ENCODE results near the gene TMEM132C. TPM values are rescaled to one million over a fixed set of nuclear protein-coding genes. Genes with fewer than 3 reads are reported as not detected.

Gene TMEM132C
- total and polyA plus RNA-seq, 2 of the 13 experiments (the other 11 are each of a cell fraction or from before 2014, with no cell fraction given), result not detected

- in situ Hi-C loops (cut with HindIII; ENCODE audit: extremely low pct_ligation_motif_present, low pct_unique_long_range_greater_than_20kb) (no loop called here), intact Hi-C loops (cut with micrococcal nuclease; ENCODE audit: unreplicated experiment) (no loop called here)
- WGBS (ENCODE audit: low lambda C conversion rate), result 0% methylated on average over 3 of the region's 3 CpGs
- ATAC-seq, result no peak
- H3K27ac ChIP-seq (ENCODE audit: extremely low read length, insufficient read depth, low read length), result no peak overlapping the region
- H3K9me3 ChIP-seq (ENCODE audit: low read length), result no peaks in the 10 kb centered on the region
- H3K4me3 ChIP-seq (replicated peaks in 1 of 3; ENCODE audit: insufficient read depth in 1 of 3, low read depth in 2 of 3, low read length in 3 of 3), result no peak overlapping the region
- H3K9ac ChIP-seq (ENCODE audit: insufficient read depth, low read depth, low read length), result no peak overlapping the region
- H3K4me1 ChIP-seq (ENCODE audit: insufficient read depth, low read length), result no peaks in the 10 kb centered on the region
- H3K4me2 ChIP-seq (ENCODE audit: low read depth, low read length), result no peak overlapping the region
- no peak for DNase-seq (ENCODE audit: low spot score)
- no peaks in the 10 kb centered on the region for H3K36me3 ChIP-seq (replicated peaks in 1 of 2; ENCODE audit: control insufficient read depth in 1 of 2, insufficient read depth in 2 of 2, low read length in 2 of 2)
- ChIA-PET POLR2A (no interaction called here), CTCF (ENCODE audit: low intra/inter-chr PET ratio, low total read pairs) (no interaction called here)
- BruUV-seq (replicated peaks), result no TSS peak
- peaks cover 0 to 5% of the 10 kb centered on the region in 2 experiments; a peak in 1 of 5 replicates for H3K27me3 ChIP-seq (ENCODE audit: control insufficient read depth in 1 of 2, insufficient read depth in 2 of 2, low read length in 2 of 2)
- no peak for FAIRE-seq
- no peak overlapping the region for H2AFZ ChIP-seq (ENCODE audit: low read length)
- TF ChIP-seq ZNF619 (CRISPR knock-in tag; IDR thresholded peaks at IDR 0.05) (no peak), ZNF703 (CRISPR knock-in tag; IDR thresholded peaks at IDR 0.05; ENCODE audit: borderline replicate concordance) (no peak), BCL6 (CRISPR knock-in tag; IDR thresholded peaks at IDR 0.05) (no peak), SP5 (CRISPR knock-in tag; IDR thresholded peaks at IDR 0.05; ENCODE audit: borderline replicate concordance, low read depth) (no peak), ZNF333 (CRISPR knock-in tag; IDR thresholded peaks at IDR 0.05; ENCODE audit: borderline replicate concordance) (no peak), ZNF709 (CRISPR knock-in tag; IDR thresholded peaks at IDR 0.05) (no peak), SSRP1 (CRISPR knock-in tag; IDR thresholded peaks at IDR 0.05) (no peak), ZNF629 (CRISPR knock-in tag; conservative IDR thresholded peaks at IDR 0.05) (no peak), DPF2 (CRISPR knock-in tag; IDR thresholded peaks at IDR 0.05; ENCODE audit: borderline replicate concordance, low read depth) (no peak), ZNF232 (CRISPR knock-in tag; IDR thresholded peaks at IDR 0.05; ENCODE audit: borderline replicate concordance) (no peak), ELK4 (CRISPR knock-in tag; IDR thresholded peaks at IDR 0.05; ENCODE audit: borderline replicate concordance) (no peak), ZNF460 (CRISPR knock-in tag; IDR thresholded peaks at IDR 0.05; ENCODE audit: borderline replicate concordance) (no peak), ZNF343 (CRISPR knock-in tag; IDR thresholded peaks at IDR 0.05) (no peak), SRSF9 (IDR thresholded peaks at IDR 0.05; ENCODE audit: borderline replicate concordance, insufficient read depth, low read depth, low read length, poor library complexity, severe bottlenecking) (no peak), ZIK1 (CRISPR knock-in tag; IDR thresholded peaks at IDR 0.05; ENCODE audit: borderline replicate concordance, low read depth) (no peak), DMTF1 (CRISPR knock-in tag; IDR thresholded peaks at IDR 0.05) (no peak), HINFP (CRISPR knock-in tag; IDR thresholded peaks at IDR 0.05; ENCODE audit: low read depth) (no peak), ONECUT2 (CRISPR knock-in tag; IDR thresholded peaks at IDR 0.05) (no peak), GTF2F1 (IDR thresholded peaks at IDR 0.05; ENCODE audit: low read length) (no peak)
- no peaks in the 10 kb centered on the region for H3K79me2 ChIP-seq (ENCODE audit: insufficient read depth, low read length)
- no peaks in the 10 kb centered on the region for H4K20me1 ChIP-seq (ENCODE audit: insufficient read depth, low read length)
Measured at GRCh38 chr12:128519426-128519825, 252.5 kb downstream of the TMEM132C start.
